Urinary bladder (tissue), 4 donors: Measurements from ENCODE around the gene PNPLA7. TPM values are rescaled to one million over a fixed set of nuclear protein-coding genes. Genes with fewer than 3 reads are reported as not detected.
"Not testable (repeated sequence)": the region's sequence is repeated elsewhere in the genome, so short reads cannot be mapped to it uniquely, and the experiment has no call there.

ENCODE experiments used
- DNase-seq: peaks from one replicate; pipeline ENCODE4 v3.0.0-alpha.2; 2015; ENCODE audit errors: extremely low spot score
- H3K27ac ChIP-seq: one replicate; pipeline ENCODE4 v1.5.1; 2013; ENCODE audit warnings: low read depth, mild to moderate bottlenecking, moderate library complexity
- H3K36me3 ChIP-seq: one replicate; pipeline ENCODE4 v1.6.1; 2013; ENCODE audit warnings: mild to moderate bottlenecking, moderate library complexity; ENCODE audit not compliant: insufficient read depth
- H3K4me1 ChIP-seq: one replicate; pipeline ENCODE4 v1.6.1; 2013; ENCODE audit warnings: mild to moderate bottlenecking, moderate library complexity; ENCODE audit not compliant: insufficient read depth
- H3K4me3 ChIP-seq: one replicate; pipeline ENCODE4 v1.5.1; 2013; ENCODE audit warnings: low read depth, low read length
- WGBS: extraction: QIAGEN DNeasy Blood & Tissue Kit; methylation state at CpG from one replicate; pipeline ENCODE4 v1.1.7; 2013; 5-methylcytosine and 5-hydroxymethylcytosine counted together
- polyA plus RNA-seq: library from polyadenylated mRNA; stranded (reverse); fragments of 200-250 nt; gene quantifications from one replicate; pipeline ENCODE4 v1.2.3, GENCODE V29; 2013
- total RNA-seq: library from RNA; depleted of rRNA; stranded (reverse); fragments of >200 nt; gene quantifications from one replicate; pipeline ENCODE4 v1.2.3, GENCODE V29; 2014
- donor health status: healthy with polysubstance abuse.
- donor health status: healthy.

The PNPLA7 gene
- total and polyA plus RNA-seq, 2 donors = 1.1 to 6.4 TPM

- 96% methylated on average over 22 of the region's 22 CpGs for WGBS
- H3K4me1 ChIP-seq, H3K4me3 ChIP-seq, H3K36me3 ChIP-seq, DNase-seq, H3K27ac ChIP-seq: not testable (repeated sequence)
These were observed 39.1 kb downstream of the PNPLA7 start for GRCh38 chr9:137511126-137511525.

GRCh38 chr9:137509198-137509597 is 41.0 kb downstream of the PNPLA7 start:
- H3K4me3 ChIP-seq = no peak overlapping the region
- no peak overlapping the region for H3K27ac ChIP-seq
- no peaks in the 10 kb centered on the region for H3K36me3 ChIP-seq
- DNase-seq = no peak
- H3K4me1 ChIP-seq = no peaks in the 10 kb centered on the region
- WGBS = 81% methylated on average over 14 of the region's 14 CpGs

GRCh38 chr9:137506702-137507171 is 43.5 kb downstream of the PNPLA7 start:
- 88% methylated on average over 26 of the region's 26 CpGs for WGBS
- Histone ChIP-seq H3K27ac (no peak overlapping the region), H3K4me1 (no peaks in the 10 kb centered on the region), H3K36me3 (no peaks in the 10 kb centered on the region), H3K4me3 (no peak overlapping the region)
- no peak for DNase-seq

- no peaks in the 10 kb centered on the region for H3K36me3 ChIP-seq
- 91% methylated on average over 15 of the region's 15 CpGs for WGBS
- H3K4me1 ChIP-seq = no peaks in the 10 kb centered on the region
- H3K4me3 ChIP-seq = no peak overlapping the region
- DNase-seq = no peak
- no peak overlapping the region for H3K27ac ChIP-seq
These were observed 43.9 kb downstream of the PNPLA7 start for GRCh38 chr9:137506274-137506673.

- 92% methylated on average over 28 of the region's 28 CpGs for WGBS
- no peak overlapping the region for H3K27ac ChIP-seq
- no peak overlapping the region for H3K4me3 ChIP-seq
- H3K4me1 ChIP-seq = no peaks in the 10 kb centered on the region
- H3K36me3 ChIP-seq = no peaks in the 10 kb centered on the region
- DNase-seq = no peak
These were observed 44.6 kb downstream of the PNPLA7 start for GRCh38 chr9:137505421-137506140.

- WGBS = 90% methylated on average over 7 of the region's 7 CpGs
- no peak overlapping the region for H3K27ac ChIP-seq
- DNase-seq = no peak
- H3K36me3 ChIP-seq = no peaks in the 10 kb centered on the region
- H3K4me3 ChIP-seq = no peak overlapping the region
- no peaks in the 10 kb centered on the region for H3K4me1 ChIP-seq
These were observed 45.8 kb downstream of the PNPLA7 start for GRCh38 chr9:137504432-137504777.

- Histone ChIP-seq H3K36me3 (no peaks in the 10 kb centered on the region), H3K4me1 (no peaks in the 10 kb centered on the region), H3K27ac (no peak overlapping the region), H3K4me3 (no peak overlapping the region)
- no peak for DNase-seq
- WGBS = 81% methylated on average over 36 of the region's 36 CpGs
These were observed 47.9 kb downstream of the PNPLA7 start for GRCh38 chr9:137502008-137502911.

GRCh38 chr9:137501457-137501856 is 48.7 kb downstream of the PNPLA7 start:
- Histone ChIP-seq H3K36me3 (no peaks in the 10 kb centered on the region), H3K4me1 (no peaks in the 10 kb centered on the region), H3K27ac (no peak overlapping the region), H3K4me3 (no peak overlapping the region)
- WGBS = 94% methylated on average over 12 of the region's 12 CpGs
- no peak for DNase-seq

GRCh38 chr9:137500666-137501397 is 49.4 kb downstream of the PNPLA7 start:
- Histone ChIP-seq H3K4me1 (no peaks in the 10 kb centered on the region), H3K4me3 (no peak overlapping the region), H3K27ac (no peak overlapping the region), H3K36me3 (no peaks in the 10 kb centered on the region)
- no peak for DNase-seq
- 92% methylated on average over 45 of the region's 45 CpGs for WGBS

GRCh38 chr9:137499858-137500661 is 50.1 kb downstream of the PNPLA7 start:
- no peak overlapping the region for H3K4me3 ChIP-seq
- no peaks in the 10 kb centered on the region for H3K36me3 ChIP-seq
- H3K4me1 ChIP-seq = no peaks in the 10 kb centered on the region
- H3K27ac ChIP-seq = no peak overlapping the region
- 92% methylated on average over 36 of the region's 36 CpGs for WGBS
- no peak for DNase-seq

- WGBS = 87% methylated on average over 16 of the region's 16 CpGs
These were observed 50.8 kb downstream of the PNPLA7 start for GRCh38 chr9:137499416-137499815.

GRCh38 chr9:137498720-137499150 is 51.5 kb downstream of the PNPLA7 start:
- H3K4me3 ChIP-seq = no peak overlapping the region
- DNase-seq = no peak
- no peaks in the 10 kb centered on the region for H3K36me3 ChIP-seq
- H3K27ac ChIP-seq = no peak overlapping the region
- 89% methylated on average over 16 of the region's 16 CpGs for WGBS
- no peaks in the 10 kb centered on the region for H3K4me1 ChIP-seq

More at GRCh38 chr9:137499416-137499815, 50.8 kb downstream of the PNPLA7 start:
- no peak for DNase-seq
- Histone ChIP-seq H3K27ac (no peak overlapping the region), H3K36me3 (no peaks in the 10 kb centered on the region), H3K4me3 (no peak overlapping the region), H3K4me1 (no peaks in the 10 kb centered on the region)
